GM13977 (cell line): ENCODE data around the gene C2CD2L.

ENCODE experiments used
- DNase-seq: peaks from one replicate; pipeline ENCODE4 v3.0.0; 2012; ENCODE audit warnings: low spot score
- CTCF ChIP-seq: IDR thresholded peaks from 2 replicates; pipeline ENCODE4 v1.5.1; 2012; ENCODE audit warnings: mild to moderate bottlenecking, control low read depth; ENCODE audit not compliant: insufficient read depth; ENCODE audit errors: extremely low read depth, missing control alignments
- in situ Hi-C: fragments of 300-500 bp; cut with MboI; formaldehyde crosslinking; loops from one replicate; pipeline ENCODE4 v1.12.0; 2022; ENCODE audit warnings: low sequenced_read_pairs, low pct_unique_long_range_greater_than_20kb, mixed read lengths, inconsistent platforms; ENCODE audit not compliant: unreplicated experiment

The C2CD2L gene

GRCh38 chr11:119093942-119094815, 13.0 kb upstream of the C2CD2L start:
- peak; percentile 42 for DNase-seq
- in situ Hi-C loops: no loop called here
- no peak for TF ChIP-seq CTCF

- in situ Hi-C loops: no loop called here
- peak; percentile 79 for DNase-seq
- peak; percentile 88 for TF ChIP-seq CTCF
These were observed 12.4 kb upstream of the C2CD2L start for GRCh38 chr11:119094816-119095065.

- in situ Hi-C loops: no loop called here
- TF ChIP-seq CTCF: no peak
- peak; percentile 98 for DNase-seq
These were observed 11.9 kb upstream of the C2CD2L start for GRCh38 chr11:119095066-119095880.

- no peak for TF ChIP-seq CTCF
- DNase-seq: no peak
- in situ Hi-C loops: no loop called here
These were observed 7.4 kb upstream of the C2CD2L start for GRCh38 chr11:119099711-119100110.

GRCh38 chr11:119100246-119100970, 6.7 kb upstream of the C2CD2L start:
- DNase-seq: no peak
- TF ChIP-seq CTCF: peak; percentile 43
- in situ Hi-C loops: no loop called here

GRCh38 chr11:119100994-119101758, 6.0 kb upstream of the C2CD2L start:
- in situ Hi-C loops: no loop called here
- DNase-seq: peak; percentile 37
- TF ChIP-seq CTCF: no peak
